H1 (cell line): ENCODE results near the gene BABAM2. TPM values are rescaled to one million over a fixed set of nuclear protein-coding genes. Genes with fewer than 3 reads are reported as not detected.

Experiments used
- HDAC6 ChIP-seq: IDR thresholded peaks from one replicate; pipeline ENCODE4 v1.7.1; 2012; ENCODE audit warnings: low read depth, mild to moderate bottlenecking, inconsistent platforms, low read length, moderate library complexity
- SP4 ChIP-seq: IDR thresholded peaks from 2 replicates; pipeline ENCODE4 v1.6.1; 2012; ENCODE audit warnings: low read length, inconsistent platforms
- polyA plus RNA-seq, 7 experiments: library from polyadenylated mRNA; depleted of rRNA in 3 of 7; stranded (reverse) in 5 of 7; unstranded in 2 of 7; fragments of >200 nt in 5 of 7; fragments of 200-250 nt in 2 of 7; gene quantifications; 1 replicate in 5 of 7; 2 replicates in 1 of 7; 4 replicates in 1 of 7; pipeline versions ENCODE4 v1.2.1 to v1.2.3, GENCODE V29; 2011 to 2013; ENCODE audit warnings: missing spikeins in 2 of 7, mixed read lengths in 2 of 7
- total RNA-seq: library from RNA; stranded (reverse); fragmentation: NEBNext Ultra II Directional; extraction: Animal tissue kit (Norgen Biotek cat#: 25700); gene quantifications from 2 replicates; pipeline ENCODE4 v1.2.1, GENCODE V29; 2021
- TF ChIP-seq, protein P1 (sequence below): fragments of 300-600 bp; sonication (generic); IDR thresholded peaks from 2 replicates; pipeline ENCODE4 v1.7.1; 2012; ENCODE audit warnings: low read length, moderate library complexity, mild to moderate bottlenecking, inconsistent platforms; ENCODE audit not compliant: insufficient replicate concordance

BABAM2 gene
- total and polyA plus RNA-seq, 2 of the 8 experiments (the other 6 are each of a cell fraction or from before 2014, with no cell fraction given), result 15.8 to 20.9 TPM

DNA sequence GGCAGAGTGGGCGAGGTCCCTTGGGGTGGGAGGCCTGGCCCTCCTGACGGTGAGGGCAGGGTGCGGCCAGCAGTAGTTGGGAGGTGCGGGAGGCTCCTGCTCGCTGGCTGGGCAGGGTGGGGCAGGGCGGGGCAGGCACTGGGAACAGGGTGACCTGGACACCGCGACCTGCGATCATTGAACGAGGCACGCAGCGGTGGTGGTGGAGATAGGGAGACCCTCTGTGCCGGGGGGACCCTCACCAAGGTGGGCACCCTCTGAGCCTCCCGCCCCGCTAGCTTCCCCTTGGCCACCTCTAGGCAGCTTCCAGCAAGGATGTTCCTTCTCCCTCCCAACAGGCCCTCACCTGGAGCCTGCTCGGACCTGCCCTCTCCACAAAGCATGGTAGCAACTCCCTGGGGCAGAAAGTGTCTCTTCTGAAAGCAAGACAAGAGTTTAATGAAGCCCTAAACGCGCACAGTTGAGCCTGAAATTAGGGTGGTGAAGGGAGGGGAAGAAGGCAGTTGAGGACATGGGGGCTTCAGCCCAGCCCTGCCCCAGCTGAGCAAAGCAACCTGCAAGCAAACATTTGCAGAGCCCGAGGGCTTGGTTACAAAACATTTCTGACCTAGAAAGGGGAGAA is 486.8 kb downstream of the BABAM2 start (continued):
- TF ChIP-seq, protein P1, sequence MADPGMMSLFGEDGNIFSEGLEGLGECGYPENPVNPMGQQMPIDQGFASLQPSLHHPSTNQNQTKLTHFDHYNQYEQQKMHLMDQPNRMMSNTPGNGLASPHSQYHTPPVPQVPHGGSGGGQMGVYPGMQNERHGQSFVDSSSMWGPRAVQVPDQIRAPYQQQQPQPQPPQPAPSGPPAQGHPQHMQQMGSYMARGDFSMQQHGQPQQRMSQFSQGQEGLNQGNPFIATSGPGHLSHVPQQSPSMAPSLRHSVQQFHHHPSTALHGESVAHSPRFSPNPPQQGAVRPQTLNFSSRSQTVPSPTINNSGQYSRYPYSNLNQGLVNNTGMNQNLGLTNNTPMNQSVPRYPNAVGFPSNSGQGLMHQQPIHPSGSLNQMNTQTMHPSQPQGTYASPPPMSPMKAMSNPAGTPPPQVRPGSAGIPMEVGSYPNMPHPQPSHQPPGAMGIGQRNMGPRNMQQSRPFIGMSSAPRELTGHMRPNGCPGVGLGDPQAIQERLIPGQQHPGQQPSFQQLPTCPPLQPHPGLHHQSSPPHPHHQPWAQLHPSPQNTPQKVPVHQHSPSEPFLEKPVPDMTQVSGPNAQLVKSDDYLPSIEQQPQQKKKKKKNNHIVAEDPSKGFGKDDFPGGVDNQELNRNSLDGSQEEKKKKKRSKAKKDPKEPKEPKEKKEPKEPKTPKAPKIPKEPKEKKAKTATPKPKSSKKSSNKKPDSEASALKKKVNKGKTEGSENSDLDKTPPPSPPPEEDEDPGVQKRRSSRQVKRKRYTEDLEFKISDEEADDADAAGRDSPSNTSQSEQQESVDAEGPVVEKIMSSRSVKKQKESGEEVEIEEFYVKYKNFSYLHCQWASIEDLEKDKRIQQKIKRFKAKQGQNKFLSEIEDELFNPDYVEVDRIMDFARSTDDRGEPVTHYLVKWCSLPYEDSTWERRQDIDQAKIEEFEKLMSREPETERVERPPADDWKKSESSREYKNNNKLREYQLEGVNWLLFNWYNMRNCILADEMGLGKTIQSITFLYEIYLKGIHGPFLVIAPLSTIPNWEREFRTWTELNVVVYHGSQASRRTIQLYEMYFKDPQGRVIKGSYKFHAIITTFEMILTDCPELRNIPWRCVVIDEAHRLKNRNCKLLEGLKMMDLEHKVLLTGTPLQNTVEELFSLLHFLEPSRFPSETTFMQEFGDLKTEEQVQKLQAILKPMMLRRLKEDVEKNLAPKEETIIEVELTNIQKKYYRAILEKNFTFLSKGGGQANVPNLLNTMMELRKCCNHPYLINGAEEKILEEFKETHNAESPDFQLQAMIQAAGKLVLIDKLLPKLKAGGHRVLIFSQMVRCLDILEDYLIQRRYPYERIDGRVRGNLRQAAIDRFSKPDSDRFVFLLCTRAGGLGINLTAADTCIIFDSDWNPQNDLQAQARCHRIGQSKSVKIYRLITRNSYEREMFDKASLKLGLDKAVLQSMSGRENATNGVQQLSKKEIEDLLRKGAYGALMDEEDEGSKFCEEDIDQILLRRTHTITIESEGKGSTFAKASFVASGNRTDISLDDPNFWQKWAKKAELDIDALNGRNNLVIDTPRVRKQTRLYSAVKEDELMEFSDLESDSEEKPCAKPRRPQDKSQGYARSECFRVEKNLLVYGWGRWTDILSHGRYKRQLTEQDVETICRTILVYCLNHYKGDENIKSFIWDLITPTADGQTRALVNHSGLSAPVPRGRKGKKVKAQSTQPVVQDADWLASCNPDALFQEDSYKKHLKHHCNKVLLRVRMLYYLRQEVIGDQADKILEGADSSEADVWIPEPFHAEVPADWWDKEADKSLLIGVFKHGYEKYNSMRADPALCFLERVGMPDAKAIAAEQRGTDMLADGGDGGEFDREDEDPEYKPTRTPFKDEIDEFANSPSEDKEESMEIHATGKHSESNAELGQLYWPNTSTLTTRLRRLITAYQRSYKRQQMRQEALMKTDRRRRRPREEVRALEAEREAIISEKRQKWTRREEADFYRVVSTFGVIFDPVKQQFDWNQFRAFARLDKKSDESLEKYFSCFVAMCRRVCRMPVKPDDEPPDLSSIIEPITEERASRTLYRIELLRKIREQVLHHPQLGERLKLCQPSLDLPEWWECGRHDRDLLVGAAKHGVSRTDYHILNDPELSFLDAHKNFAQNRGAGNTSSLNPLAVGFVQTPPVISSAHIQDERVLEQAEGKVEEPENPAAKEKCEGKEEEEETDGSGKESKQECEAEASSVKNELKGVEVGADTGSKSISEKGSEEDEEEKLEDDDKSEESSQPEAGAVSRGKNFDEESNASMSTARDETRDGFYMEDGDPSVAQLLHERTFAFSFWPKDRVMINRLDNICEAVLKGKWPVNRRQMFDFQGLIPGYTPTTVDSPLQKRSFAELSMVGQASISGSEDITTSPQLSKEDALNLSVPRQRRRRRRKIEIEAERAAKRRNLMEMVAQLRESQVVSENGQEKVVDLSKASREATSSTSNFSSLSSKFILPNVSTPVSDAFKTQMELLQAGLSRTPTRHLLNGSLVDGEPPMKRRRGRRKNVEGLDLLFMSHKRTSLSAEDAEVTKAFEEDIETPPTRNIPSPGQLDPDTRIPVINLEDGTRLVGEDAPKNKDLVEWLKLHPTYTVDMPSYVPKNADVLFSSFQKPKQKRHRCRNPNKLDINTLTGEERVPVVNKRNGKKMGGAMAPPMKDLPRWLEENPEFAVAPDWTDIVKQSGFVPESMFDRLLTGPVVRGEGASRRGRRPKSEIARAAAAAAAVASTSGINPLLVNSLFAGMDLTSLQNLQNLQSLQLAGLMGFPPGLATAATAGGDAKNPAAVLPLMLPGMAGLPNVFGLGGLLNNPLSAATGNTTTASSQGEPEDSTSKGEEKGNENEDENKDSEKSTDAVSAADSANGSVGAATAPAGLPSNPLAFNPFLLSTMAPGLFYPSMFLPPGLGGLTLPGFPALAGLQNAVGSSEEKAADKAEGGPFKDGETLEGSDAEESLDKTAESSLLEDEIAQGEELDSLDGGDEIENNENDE, result no peak
- no peak for TF ChIP-seq SP4
- no peak for TF ChIP-seq HDAC6
